Measurements from ENCODE around the gene RER1.

RER1 gene, protein sequence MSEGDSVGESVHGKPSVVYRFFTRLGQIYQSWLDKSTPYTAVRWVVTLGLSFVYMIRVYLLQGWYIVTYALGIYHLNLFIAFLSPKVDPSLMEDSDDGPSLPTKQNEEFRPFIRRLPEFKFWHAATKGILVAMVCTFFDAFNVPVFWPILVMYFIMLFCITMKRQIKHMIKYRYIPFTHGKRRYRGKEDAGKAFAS

DNA sequence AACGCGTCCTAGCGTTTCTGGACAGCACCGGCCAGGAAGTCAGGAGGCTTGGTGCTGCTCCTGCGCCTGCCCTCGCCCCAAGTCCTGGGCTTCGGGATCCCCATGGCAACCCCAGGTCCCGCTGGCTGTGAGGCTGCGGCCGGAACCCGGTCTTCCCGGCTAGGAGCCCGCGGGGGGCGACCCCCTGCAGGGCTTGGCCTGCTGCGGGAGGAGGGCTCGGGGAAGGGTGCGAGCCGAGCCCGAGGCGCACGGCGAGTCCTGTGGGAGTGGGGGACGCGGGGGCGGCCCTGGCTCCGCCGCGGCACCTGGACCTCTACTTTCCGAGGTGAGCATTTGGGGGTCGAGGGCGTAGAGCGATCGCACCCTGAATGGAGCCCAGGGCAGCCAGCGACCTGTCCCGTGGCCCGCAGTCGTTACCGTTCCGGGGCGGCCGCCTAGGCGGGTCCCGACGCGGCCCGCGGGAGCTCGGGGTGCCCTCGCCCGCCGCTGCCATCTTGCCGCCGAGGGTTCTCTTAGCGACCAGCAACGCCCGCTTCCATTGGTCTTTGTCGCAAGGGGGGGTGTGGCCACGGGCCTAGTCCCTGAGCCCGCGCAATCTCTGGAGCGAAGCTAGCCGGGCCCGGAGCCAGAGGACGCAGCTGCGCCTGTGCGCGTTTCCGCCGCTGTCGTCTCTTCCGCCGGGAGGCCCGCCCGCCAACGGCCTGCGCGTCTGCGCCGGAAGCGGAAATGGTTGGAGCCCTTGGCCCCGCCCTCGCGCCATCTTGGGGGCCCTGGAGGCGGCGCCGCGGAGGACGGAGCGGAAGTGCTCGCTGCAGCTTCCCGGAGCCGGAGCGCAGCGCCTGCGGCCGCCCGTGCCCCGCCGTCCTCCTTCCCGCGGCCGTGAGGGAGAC is at the start of gene RER1, which contains the start of gene MORN1:
Gene RER1 (plus strand): TSS at position 801 of the 890 bp plus-strand sequence. CDS start 3,950 bp downstream, outside the sequence.
Gene MORN1 (minus strand): TSS at position 514 of the 890 bp plus-strand sequence. CDS start 21 bp downstream, at position 493.
- peak; percentile 99 for DNase-seq

DNA sequence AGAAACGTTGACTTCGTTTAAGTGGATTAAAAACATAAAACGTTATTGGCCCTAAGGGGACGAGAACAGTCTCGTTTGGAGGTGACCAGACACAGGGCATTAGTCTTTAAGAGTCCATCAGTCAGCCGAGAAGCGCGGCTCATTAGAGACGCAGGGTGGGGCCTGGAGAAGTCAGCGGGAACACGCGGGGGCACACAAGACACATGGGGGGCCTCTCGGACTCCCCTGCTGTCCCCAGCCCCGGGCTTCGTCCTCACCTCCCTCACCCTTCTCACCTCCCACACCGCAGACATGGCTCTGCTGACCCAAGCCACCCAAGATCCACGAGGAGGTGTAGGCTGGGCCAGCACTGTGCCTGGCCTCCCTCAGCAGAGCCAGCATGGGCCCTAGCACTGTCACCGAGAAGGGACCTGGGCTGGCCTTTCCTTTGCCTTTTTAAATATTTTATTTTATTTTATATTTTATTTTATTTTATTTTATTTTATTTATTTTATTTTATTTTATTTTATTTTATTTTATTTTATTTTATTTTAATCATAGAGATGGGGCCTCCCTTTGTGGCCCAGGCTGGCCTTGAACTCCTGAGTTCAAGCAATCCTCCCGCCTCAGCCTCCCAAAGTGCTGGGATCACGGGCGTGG is 49.1 kb upstream of the RER1 start:
- DNase-seq, result no peak

- no peak for DNase-seq
Observed at GRCh38 chr1:2343023-2343935, 48.4 kb upstream of the RER1 start.

DNA sequence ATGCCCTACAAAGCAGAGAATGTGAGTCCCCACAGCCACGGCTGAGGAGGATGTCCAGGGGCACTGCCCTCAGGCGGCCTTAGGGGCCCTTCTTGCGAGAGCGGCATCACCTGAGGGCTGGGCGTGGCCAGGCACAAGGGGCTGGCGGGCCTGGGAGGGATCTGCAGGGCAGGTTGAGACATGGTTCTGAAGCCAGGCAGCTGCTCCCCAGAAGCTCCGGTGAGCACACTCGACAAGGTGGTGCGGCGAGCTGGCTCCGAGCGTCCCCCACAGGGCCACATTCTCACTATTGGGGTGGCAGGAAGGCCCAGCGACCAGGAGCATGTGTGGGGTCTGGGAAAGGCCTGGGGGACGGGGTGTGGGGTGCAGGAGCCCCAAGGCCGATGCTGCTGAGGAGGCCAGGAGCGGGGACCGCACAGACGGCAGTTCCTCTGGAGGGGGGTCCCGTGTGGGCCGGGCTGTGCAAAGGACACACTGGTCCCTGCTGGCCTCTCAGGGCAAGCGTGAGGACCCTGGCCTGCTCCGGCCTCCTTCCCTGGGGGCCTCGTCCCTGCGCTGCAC is 47.4 kb upstream of the RER1 start:
- no peak for DNase-seq

- no peak for DNase-seq
Observed at GRCh38 chr1:2344744-2345296, 46.8 kb upstream of the RER1 start.

DNA sequence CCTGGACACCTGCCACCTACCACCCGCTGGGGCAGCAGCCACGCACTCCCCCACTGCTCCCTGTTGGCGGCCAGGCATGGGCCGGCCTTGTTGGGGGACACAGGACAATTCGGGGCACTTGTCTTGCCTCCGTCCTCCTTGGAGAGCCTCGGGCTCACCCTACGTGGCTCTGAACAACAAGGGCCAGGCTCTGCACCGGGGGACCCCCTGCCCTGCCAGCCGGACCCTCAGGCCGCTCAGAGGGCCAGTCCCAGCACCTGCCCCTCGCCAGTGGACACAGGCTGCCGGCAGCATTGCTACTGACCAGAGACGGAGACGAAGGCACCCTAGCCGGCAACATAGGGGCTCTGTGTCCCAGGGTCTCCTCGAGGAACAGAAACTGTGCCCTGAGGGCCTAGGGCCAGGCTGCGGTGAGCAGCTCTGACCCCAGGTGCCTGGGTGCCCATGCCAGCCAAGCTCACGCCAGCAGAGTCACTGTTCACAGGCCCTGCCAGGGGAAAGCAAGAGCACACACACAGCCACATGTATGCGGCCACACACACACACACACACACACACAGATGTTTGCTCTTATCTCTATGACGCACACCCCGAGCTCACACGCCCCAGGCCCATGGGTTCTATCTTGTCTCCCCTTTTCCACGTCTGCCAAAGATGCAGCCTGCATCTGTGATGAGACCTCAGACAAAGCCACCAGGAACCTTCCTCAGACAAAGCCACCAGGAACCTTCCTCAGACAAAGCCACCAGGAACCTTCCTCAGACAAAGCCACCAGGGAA is 46.2 kb upstream of the RER1 start:
- DNase-seq, result no peak

GRCh38 chr1:2346691-2347408 is 44.8 kb upstream of the RER1 start:
- DNase-seq, result no peak

GRCh38 chr1:2347409-2347785 is 44.2 kb upstream of the RER1 start:
- no peak for DNase-seq

DNA sequence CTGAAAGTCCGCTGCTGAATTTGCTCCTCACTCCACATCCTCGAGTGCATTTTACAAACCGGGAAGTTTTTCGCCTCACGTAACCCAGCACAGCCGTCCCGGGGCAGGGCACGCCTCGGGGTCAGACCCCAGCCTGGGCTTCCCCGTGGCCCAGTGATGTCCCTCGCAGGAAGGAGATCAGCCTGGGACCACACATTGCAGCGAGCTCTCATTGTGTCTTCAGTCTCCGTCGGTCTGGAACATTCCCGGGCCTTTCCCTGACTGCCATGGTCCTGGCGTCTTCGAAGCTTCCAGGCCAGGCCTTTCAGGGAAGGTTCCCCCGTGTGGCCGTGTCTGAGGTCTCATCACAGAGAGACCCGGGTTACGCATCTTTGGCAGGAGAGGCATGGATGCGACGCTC is 43.7 kb upstream of the RER1 start:
- no peak for DNase-seq

GRCh38 chr1:2348346-2349325 is 43.0 kb upstream of the RER1 start:
- DNase-seq, result no peak

DNA sequence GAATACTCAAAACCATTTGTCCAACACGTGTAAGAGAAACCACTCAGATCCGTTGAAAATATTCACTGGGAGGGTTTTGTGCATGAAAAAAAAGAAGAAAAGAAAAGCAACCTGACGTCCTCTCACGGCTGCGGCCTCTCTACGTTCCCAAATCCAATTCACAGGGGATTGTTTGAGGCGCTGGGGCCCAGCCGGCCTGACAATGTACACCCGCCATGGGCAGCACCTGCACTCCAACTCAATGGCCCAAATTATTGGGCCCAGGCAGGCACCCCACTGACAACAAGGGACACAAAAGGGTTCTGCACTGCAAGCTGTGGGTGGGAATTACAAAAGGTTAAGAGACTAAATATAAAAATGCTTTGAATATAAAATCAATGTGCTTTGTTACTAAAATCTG is 41.8 kb upstream of the RER1 start:
- no peak for DNase-seq

DNA sequence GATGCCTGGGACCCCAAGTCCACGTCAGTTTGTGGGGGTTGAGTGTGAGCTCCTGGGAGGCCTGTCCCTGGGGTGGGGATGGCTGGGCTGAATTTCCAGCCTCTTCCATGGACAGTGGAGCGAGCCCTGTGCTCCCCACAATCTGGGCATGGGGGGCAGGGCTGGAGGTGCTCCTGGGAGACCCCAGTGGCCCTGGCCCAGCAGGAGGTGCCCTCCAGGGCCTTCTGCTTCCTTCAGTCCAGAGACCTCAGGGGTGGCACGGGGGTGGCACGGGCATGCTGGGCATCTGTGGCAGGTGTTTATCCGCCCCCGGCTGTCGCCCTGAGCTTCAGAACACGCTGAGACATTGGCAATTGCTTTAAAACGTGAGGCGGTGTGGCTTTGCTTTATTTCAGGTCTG is 41.1 kb upstream of the RER1 start:
- DNase-seq, result no peak

GRCh38 chr1:2350911-2351655 is 40.6 kb upstream of the RER1 start:
- DNase-seq, result no peak

- no peak for DNase-seq
Observed at GRCh38 chr1:2351723-2352122, 39.9 kb upstream of the RER1 start.

GRCh38 chr1:2352341-2352896 is 39.2 kb upstream of the RER1 start:
- no peak for DNase-seq

DNA sequence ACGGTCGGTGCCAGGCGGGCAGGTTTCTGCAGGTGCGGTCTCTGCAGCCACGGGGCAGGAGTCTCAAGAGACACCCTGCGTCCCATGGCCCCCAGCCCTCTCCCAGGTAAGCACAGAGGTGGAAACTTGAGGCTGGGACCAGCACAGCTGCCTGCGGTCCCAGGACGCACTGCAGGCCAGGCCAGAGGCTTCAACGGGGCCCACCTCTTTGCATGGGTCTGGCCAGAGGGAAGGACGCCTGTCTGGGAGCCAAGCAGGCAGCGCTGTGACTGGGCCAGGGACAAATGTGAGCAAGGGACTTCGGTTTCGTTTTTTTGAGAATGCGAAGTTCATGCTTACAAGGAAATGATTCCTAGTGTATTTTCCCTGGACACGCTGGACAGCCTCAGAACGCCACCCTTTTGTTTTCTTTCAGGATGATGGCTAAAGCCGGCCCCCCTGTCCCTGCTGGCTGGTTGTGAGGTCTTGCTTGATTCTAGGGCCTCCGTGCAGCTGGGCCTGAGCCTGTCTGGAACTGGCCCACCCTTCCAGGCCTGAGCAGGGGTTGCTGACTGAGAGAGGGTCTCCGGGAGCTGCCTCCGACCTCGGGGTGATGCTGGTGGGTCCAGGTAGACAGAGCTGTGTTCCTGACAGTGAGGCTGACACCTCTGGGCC is 38.6 kb upstream of the RER1 start:
- DNase-seq, result no peak

All from CD4-positive, alpha-beta T cell treated with Interleukin-4 for 1 hour (primary cell).